Neural progenitor cell (in vitro differentiated cells): ENCODE results near the gene FHAD1.

Experiments used
- EZH2 ChIP-seq: fragments of 200-600 bp; sonication (generic); IDR thresholded peaks from 2 replicates; pipeline ENCODE4 v1.6.1; 2017; ENCODE audit warnings: antibody characterized with exemption, mild to moderate bottlenecking, moderate library complexity
- EZH2phosphoT487 ChIP-seq: fragments of 200-600 bp; sonication (generic); IDR thresholded peaks from 2 replicates; pipeline ENCODE4 v1.6.1; 2017; ENCODE audit warnings: antibody characterized with exemption
- TF ChIP-seq, protein P1 (sequence below): fragments of 200-600 bp; sonication (generic); IDR thresholded peaks from 2 replicates; pipeline ENCODE4 v1.5.1; 2017; ENCODE audit warnings: antibody characterized with exemption, mild to moderate bottlenecking

DNA sequence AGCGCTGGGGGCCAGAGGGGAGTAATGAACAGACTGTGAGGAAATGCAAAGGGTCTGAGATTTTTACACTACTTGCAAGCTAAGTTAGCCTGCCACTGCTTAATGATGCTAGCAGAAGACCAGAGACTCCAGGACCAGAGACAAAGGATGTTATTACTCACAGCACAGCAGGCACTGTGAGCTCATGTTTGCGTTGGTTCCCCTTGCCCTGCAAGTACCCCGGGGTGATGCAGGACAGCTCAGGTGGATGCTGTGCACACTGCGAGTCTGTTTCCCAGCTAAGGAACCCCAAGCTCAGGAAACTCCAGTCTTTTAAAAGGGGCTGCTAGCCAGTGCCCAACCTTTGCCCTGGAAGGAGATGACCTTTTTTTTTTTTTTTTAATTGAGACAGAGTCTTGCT is 1.2 kb downstream of the FHAD1 start:
- TF ChIP-seq, protein P1, sequence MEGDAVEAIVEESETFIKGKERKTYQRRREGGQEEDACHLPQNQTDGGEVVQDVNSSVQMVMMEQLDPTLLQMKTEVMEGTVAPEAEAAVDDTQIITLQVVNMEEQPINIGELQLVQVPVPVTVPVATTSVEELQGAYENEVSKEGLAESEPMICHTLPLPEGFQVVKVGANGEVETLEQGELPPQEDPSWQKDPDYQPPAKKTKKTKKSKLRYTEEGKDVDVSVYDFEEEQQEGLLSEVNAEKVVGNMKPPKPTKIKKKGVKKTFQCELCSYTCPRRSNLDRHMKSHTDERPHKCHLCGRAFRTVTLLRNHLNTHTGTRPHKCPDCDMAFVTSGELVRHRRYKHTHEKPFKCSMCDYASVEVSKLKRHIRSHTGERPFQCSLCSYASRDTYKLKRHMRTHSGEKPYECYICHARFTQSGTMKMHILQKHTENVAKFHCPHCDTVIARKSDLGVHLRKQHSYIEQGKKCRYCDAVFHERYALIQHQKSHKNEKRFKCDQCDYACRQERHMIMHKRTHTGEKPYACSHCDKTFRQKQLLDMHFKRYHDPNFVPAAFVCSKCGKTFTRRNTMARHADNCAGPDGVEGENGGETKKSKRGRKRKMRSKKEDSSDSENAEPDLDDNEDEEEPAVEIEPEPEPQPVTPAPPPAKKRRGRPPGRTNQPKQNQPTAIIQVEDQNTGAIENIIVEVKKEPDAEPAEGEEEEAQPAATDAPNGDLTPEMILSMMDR, result no peak
- no peak for TF ChIP-seq EZH2
- TF ChIP-seq EZH2phosphoT487, result no peak
